Smooth muscle cell (in vitro differentiated cells): ENCODE measurements around the gene ATM. TPM values are rescaled to one million over a fixed set of nuclear protein-coding genes. Genes with fewer than 3 reads are reported as not detected.

Experiments
- DNase-seq: peaks from one replicate; lab custom pipeline; 2025; ENCODE audit not compliant: unreplicated experiment; lab: John Stamatoyannopoulos, UW
- H2AFZ ChIP-seq: fragments of 200-600 bp; sonication (generic); 2 replicates; pipeline ENCODE4 v1.6.0; 2016; ENCODE audit warnings: antibody characterized with exemption, low read depth, mild to moderate bottlenecking
- H3F3A ChIP-seq: fragments of 200-600 bp; sonication (generic); 2 replicates; pipeline ENCODE4 v1.6.0; 2017; ENCODE audit warnings: antibody characterized with exemption, low read depth
- H3K27ac ChIP-seq: fragments of 200-600 bp; sonication (generic); 2 replicates; pipeline ENCODE4 v1.5.1; 2016; ENCODE audit warnings: low read depth, mild to moderate bottlenecking
- H3K27me3 ChIP-seq: fragments of 200-600 bp; sonication (generic); 2 replicates; pipeline ENCODE4 v1.6.1; 2016; ENCODE audit warnings: low read depth, mild to moderate bottlenecking
- H3K36me3 ChIP-seq: fragments of 200-600 bp; sonication (generic); 2 replicates; pipeline ENCODE4 v1.5.1; 2016; ENCODE audit warnings: low read depth
- H3K4me1 ChIP-seq: fragments of 200-600 bp; sonication (generic); 2 replicates; pipeline ENCODE4 v1.5.1; 2016; ENCODE audit warnings: low read depth
- H3K4me2 ChIP-seq: fragments of 200-600 bp; sonication (generic); 2 replicates; pipeline ENCODE4 v1.6.0; 2016; ENCODE audit warnings: mild to moderate bottlenecking
- H3K4me3 ChIP-seq: fragments of 200-600 bp; sonication (generic); 2 replicates; pipeline ENCODE4 v1.5.1; 2016; ENCODE audit warnings: mild to moderate bottlenecking
- H3K79me2 ChIP-seq: fragments of 200-600 bp; sonication (generic); 2 replicates; pipeline ENCODE4 v1.6.0; 2016; ENCODE audit warnings: low read depth, mild to moderate bottlenecking
- H3K9ac ChIP-seq: fragments of 200-600 bp; sonication (generic); 2 replicates; pipeline ENCODE4 v1.6.0; 2016; ENCODE audit warnings: low read depth
- H3K9me3 ChIP-seq: fragments of 200-600 bp; sonication (generic); replicated peaks from 2 replicates; pipeline ENCODE4 v1.5.1; 2016; ENCODE audit warnings: low read depth
- H4K20me1 ChIP-seq: fragments of 200-600 bp; sonication (generic); 2 replicates; pipeline ENCODE4 v1.6.0; 2016; ENCODE audit warnings: low read depth
- CTCF ChIP-seq: fragments of 200-600 bp; sonication (generic); IDR thresholded peaks from 2 replicates; pipeline ENCODE4 v1.5.1; 2017; ENCODE audit warnings: borderline replicate concordance, mild to moderate bottlenecking, antibody characterized with exemption; ENCODE audit not compliant: insufficient read depth, poor library complexity, severe bottlenecking
- WGBS: methylation state at CpG from one replicate; pipeline ENCODE4 v1.1.7; 2016; ENCODE audit warnings: low lambda C conversion rate; 5-methylcytosine and 5-hydroxymethylcytosine counted together
- polyA plus RNA-seq: library from polyadenylated mRNA; unstranded; fragments of >200 nt; fragmentation: Nextera tagmentation; extraction: Ambion mirVana; gene quantifications from 2 replicates; pipeline ENCODE4 v1.2.1, GENCODE V29; 2016
- total RNA-seq: library from RNA; depleted of rRNA; stranded (reverse); fragments of >200 nt; gene quantifications from 2 replicates; pipeline ENCODE4 v1.2.3, GENCODE V29; 2014

ATM gene
- total and polyA plus RNA-seq, 2 experiments from 2014 or later, result 7.6 to 64.6 TPM

DNA sequence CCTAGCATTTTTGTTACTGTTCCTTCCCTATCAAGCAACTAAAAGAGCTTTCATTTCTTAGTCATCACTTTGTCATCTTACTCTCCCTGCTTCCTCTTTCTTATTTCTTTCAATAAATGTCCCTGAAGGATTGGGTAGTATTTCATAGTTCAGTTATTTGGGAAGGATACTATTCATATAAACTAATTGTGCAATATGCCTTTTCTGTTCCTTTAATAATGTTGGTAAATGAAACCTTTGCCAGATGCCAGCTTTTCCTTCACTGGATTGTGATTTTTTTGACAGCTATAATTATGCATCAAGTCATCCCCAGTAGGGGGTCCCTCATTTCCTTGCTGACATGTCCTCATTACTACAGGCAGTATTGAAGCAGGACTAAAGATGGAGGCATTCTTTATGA, 101.7 kb downstream of the ATM start:
- Histone ChIP-seq H3K36me3 (peaks cover 12% of the 10 kb centered on the region), H3K9me3 (no peaks in the 10 kb centered on the region), H3K27me3 (no peaks in the 10 kb centered on the region), H3K27ac (no peak overlapping the region), H3K4me3 (no peak overlapping the region), H3K9ac (no peak overlapping the region), H3F3A (no peaks in the 10 kb centered on the region), H4K20me1 (no peaks in the 10 kb centered on the region), H3K4me2 (no peak overlapping the region), H2AFZ (no peak overlapping the region), H3K4me1 (no peaks in the 10 kb centered on the region), H3K79me2 (no peaks in the 10 kb centered on the region)
- no peak for DNase-seq
- TF ChIP-seq CTCF, result no peak

DNA sequence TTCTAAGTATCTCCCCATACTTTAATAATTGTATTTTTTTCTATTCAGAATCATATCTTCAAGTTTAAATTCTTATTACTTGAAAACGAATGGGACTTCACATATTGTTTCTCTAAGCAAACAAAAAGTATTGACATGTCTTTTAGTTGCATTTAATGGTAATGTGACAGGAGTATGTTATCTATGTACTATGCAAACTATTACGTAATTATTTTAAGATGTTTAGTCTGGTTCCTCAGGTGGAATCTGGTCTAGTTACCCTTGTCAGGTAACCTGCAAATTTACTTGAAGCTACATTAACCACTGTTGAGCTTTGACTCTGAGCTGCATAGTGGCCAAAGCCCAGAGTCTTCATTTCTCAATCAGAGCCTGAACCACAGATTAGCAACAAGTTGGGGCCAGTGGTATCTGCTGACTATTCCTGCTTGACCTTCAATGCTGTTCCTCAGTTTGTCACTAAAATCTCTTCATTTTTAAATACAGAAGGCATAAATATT, 110.6 kb downstream of the ATM start:
- Histone ChIP-seq H3K4me2 (no peak overlapping the region), H3K36me3 (peaks cover 6% of the 10 kb centered on the region), H3K79me2 (no peaks in the 10 kb centered on the region), H3K4me1 (no peaks in the 10 kb centered on the region), H3K27ac (no peak overlapping the region), H3F3A (no peaks in the 10 kb centered on the region), H3K4me3 (no peak overlapping the region), H2AFZ (no peak overlapping the region), H4K20me1 (no peaks in the 10 kb centered on the region), H3K9ac (no peak overlapping the region), H3K9me3 (no peaks in the 10 kb centered on the region), H3K27me3 (no peaks in the 10 kb centered on the region)
- DNase-seq, result no peak
- 92% methylated on average over 2 of the region's 2 CpGs for WGBS
- TF ChIP-seq CTCF, result no peak

- H3K27me3 ChIP-seq, result no peaks in the 10 kb centered on the region
- no peaks in the 10 kb centered on the region for H3K4me1 ChIP-seq
- peaks cover 6% of the 10 kb centered on the region for H3K36me3 ChIP-seq
- no peak overlapping the region for H3K4me2 ChIP-seq
- no peak overlapping the region for H2AFZ ChIP-seq
- no peak overlapping the region for H3K9ac ChIP-seq
- H3K4me3 ChIP-seq, result no peak overlapping the region
- no peak for TF ChIP-seq CTCF
- DNase-seq, result no peak
- H3K27ac ChIP-seq, result no peak overlapping the region
- no peaks in the 10 kb centered on the region for H3K9me3 ChIP-seq
- H4K20me1 ChIP-seq, result no peaks in the 10 kb centered on the region
- no peaks in the 10 kb centered on the region for H3F3A ChIP-seq
- 97% methylated on average over 2 of the region's 2 CpGs for WGBS
- H3K79me2 ChIP-seq, result no peaks in the 10 kb centered on the region
Observed at GRCh38 chr11:108338750-108339149, 115.9 kb downstream of the ATM start.

GRCh38 chr11:108340973-108341372, 118.1 kb downstream of the ATM start:
- DNase-seq, result no peak
- Histone ChIP-seq H3K9ac (no peak overlapping the region), H3K27ac (no peak overlapping the region), H3K79me2 (no peaks in the 10 kb centered on the region), H3K36me3 (no peaks in the 10 kb centered on the region), H3K4me1 (no peaks in the 10 kb centered on the region), H3K4me3 (no peak overlapping the region), H3K4me2 (no peak overlapping the region), H3F3A (no peaks in the 10 kb centered on the region), H3K9me3 (no peaks in the 10 kb centered on the region), H2AFZ (no peak overlapping the region), H3K27me3 (no peaks in the 10 kb centered on the region), H4K20me1 (no peaks in the 10 kb centered on the region)
- TF ChIP-seq CTCF, result no peak
- 62% methylated on average over 1 of the region's 1 CpG for WGBS
